Erythroblast (primary cell): ENCODE measurements around the gene SCN8A.

Experiments used
- GATA1 ChIP-seq: IDR thresholded peaks from 2 replicates; pipeline ENCODE4 v1.6.1; 2011; ENCODE audit warnings: low read depth, mild to moderate bottlenecking, control low read depth, low read length, moderate library complexity
- POLR2A ChIP-seq: IDR thresholded peaks from 2 replicates; pipeline ENCODE4 v1.6.1; 2011; ENCODE audit warnings: mild to moderate bottlenecking, low read length

DNA sequence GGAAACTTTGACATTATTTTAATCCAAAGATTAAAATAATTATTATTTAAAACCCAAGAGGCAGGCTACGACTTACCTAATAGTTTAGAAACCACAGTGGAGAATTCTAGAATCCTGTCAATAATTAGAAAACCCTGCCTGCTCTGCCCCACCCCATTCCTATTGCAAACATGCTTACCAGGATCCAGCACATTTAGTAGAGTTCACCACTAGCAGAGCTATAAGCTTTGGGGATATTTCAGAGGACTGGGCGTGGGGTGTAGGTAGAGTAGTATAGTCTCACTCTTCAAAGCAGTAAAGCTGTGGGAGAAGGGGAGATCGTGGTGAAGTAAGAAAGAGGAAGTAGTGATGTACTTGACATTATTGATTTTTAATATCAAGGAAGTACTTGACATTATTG, 157.2 kb downstream of the SCN8A start:
- TF ChIP-seq POLR2A (no peak), GATA1 (no peak)
